ENCODE data around the gene DLGAP3. TPM values are rescaled to one million over a fixed set of nuclear protein-coding genes. Genes with fewer than 3 reads are reported as not detected.

Gene DLGAP3
- total and polyA plus RNA-seq, 2 donors (not counting 3 experiments of a cell fraction or from before 2014, with no cell fraction given): 0.04 to 0.20 TPM

GRCh38 chr1:34904236-34905097 is 25.0 kb downstream of the DLGAP3 start:
- Histone ChIP-seq H3K9me3 (replicated peaks; ENCODE audit: control insufficient read depth, insufficient read depth, low read length) (no peaks in the 10 kb centered on the region), H3K4me2 (ENCODE audit: insufficient read depth, low read length) (no peak overlapping the region), H3K9me1 (replicated peaks; ENCODE audit: control insufficient read depth, extremely low read depth, insufficient read depth, low read length) (no peaks in the 10 kb centered on the region), H3K36me3 (ENCODE audit: control insufficient read depth in 2 of 2, extremely low read depth in 1 of 2, insufficient read depth in 2 of 2, low read length in 2 of 2) (no peaks in the 10 kb centered on the region), H3K9ac (replicated peaks; ENCODE audit: extremely low read depth, insufficient read depth, low read length) (no peak overlapping the region), H4K20me1 (replicated peaks; ENCODE audit: control insufficient read depth, extremely low read depth, insufficient read depth, low read length) (no peaks in the 10 kb centered on the region), H2AFZ (ENCODE audit: low read depth, low read length) (no peak overlapping the region), H3K27ac (ENCODE audit: insufficient read depth, low read depth, low read length) (no peak overlapping the region), H3K4me3 (replicated peaks in 1 of 3; ENCODE audit: insufficient read depth in 1 of 3, low read depth in 1 of 3, low read length in 3 of 3) (no peak overlapping the region), H3K4me1 (ENCODE audit: control insufficient read depth, extremely low read depth, insufficient read depth, low read length) (no peaks in the 10 kb centered on the region), H3K27me3 (ENCODE audit: control insufficient read depth in 2 of 2, insufficient read depth in 2 of 2, low read length in 2 of 2) (no peaks in the 10 kb centered on the region), H3K79me2 (ENCODE audit: control insufficient read depth, insufficient read depth, low read length) (no peaks in the 10 kb centered on the region)
- no TSS peak for BruUV-seq (replicated peaks)
- dilution Hi-C loops (cut with MboI; ENCODE audit: extremely low pct_ligation_motif_present, low sequenced_read_pairs): no loop called here
- DNase-seq (ENCODE audit: low read depth, low spot score) (no peak), FAIRE-seq (no peak)
- ChIA-PET POLR2A (no interaction called here), CTCF (no interaction called here)
- intact Hi-C loops (cut with micrococcal nuclease): no loop called here
- no peak for TF ChIP-seq MYC (IDR thresholded peaks at IDR 0.05; ENCODE audit: low read depth, low read length)
- TF ChIP-seq EZH2 (IDR thresholded peaks at IDR 0.05; ENCODE audit: borderline replicate concordance, low read depth, low read length, severe bottlenecking): no peak
- no peak for TF ChIP-seq POLR2AphosphoS5 (IDR thresholded peaks at IDR 0.05; ENCODE audit: insufficient read depth, low read depth, low read length)
- TF ChIP-seq, protein P1, sequence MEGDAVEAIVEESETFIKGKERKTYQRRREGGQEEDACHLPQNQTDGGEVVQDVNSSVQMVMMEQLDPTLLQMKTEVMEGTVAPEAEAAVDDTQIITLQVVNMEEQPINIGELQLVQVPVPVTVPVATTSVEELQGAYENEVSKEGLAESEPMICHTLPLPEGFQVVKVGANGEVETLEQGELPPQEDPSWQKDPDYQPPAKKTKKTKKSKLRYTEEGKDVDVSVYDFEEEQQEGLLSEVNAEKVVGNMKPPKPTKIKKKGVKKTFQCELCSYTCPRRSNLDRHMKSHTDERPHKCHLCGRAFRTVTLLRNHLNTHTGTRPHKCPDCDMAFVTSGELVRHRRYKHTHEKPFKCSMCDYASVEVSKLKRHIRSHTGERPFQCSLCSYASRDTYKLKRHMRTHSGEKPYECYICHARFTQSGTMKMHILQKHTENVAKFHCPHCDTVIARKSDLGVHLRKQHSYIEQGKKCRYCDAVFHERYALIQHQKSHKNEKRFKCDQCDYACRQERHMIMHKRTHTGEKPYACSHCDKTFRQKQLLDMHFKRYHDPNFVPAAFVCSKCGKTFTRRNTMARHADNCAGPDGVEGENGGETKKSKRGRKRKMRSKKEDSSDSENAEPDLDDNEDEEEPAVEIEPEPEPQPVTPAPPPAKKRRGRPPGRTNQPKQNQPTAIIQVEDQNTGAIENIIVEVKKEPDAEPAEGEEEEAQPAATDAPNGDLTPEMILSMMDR (IDR thresholded peaks at IDR 0.05; ENCODE audit: extremely low read depth in 1 of 2, insufficient read depth in 1 of 2, low read depth in 1 of 2, low read length in 2 of 2): no peak
- no peak for TF ChIP-seq MAX (IDR thresholded peaks at IDR 0.05; ENCODE audit: insufficient read depth, insufficient read length)
